HG02884 (cell line): ENCODE results near the gene HPCA.

Experiments
- ATAC-seq: cut with Tn5 transposase; IDR thresholded peaks from one replicate; pipeline ENCODE4 v1.9.1; 2021; ENCODE audit warnings: mild to moderate bottlenecking, moderate library complexity; ENCODE audit not compliant: unreplicated experiment

Gene HPCA

GRCh38 chr1:32928285-32928684 lies 42.0 kb downstream of the HPCA start:
- no peak for ATAC-seq

- no peak for ATAC-seq
These were observed 42.4 kb downstream of the HPCA start for GRCh38 chr1:32928715-32929114.

- ATAC-seq, result no peak
These were observed 43.1 kb downstream of the HPCA start for GRCh38 chr1:32929366-32929765.

GRCh38 chr1:32931760-32932159 lies 45.5 kb downstream of the HPCA start:
- ATAC-seq, result no peak

GRCh38 chr1:32933742-32934322 lies 47.5 kb downstream of the HPCA start:
- no peak for ATAC-seq

GRCh38 chr1:32934535-32934934 lies 48.2 kb downstream of the HPCA start:
- no peak for ATAC-seq

- no peak for ATAC-seq
These were observed 50.8 kb downstream of the HPCA start for GRCh38 chr1:32937061-32937460.

GRCh38 chr1:32939655-32940371 lies 53.5 kb downstream of the HPCA start:
- no peak for ATAC-seq

GRCh38 chr1:32944180-32944579 lies 57.9 kb downstream of the HPCA start:
- no peak for ATAC-seq
